B cell (primary cell): ENCODE results near the gene NUCB1. TPM values are rescaled to one million over a fixed set of nuclear protein-coding genes. Genes with fewer than 3 reads are reported as not detected.
A peak's percentile ranks its signal among the peaks of the same experiment; 100 is the strongest.

Experiments
- ATAC-seq: fragments of 200-7000 bp; cut with Tn5 transposase; one replicate; pipeline ENCODE4 v1.10.0; 2021; ENCODE audit warnings: low read depth, mild to moderate bottlenecking, moderate number of reproducible peaks, moderate library complexity
- CTCF ChIA-PET: fragments of 350-600 bp; sonication (Branson Sonifier 250); formaldehyde crosslinking; loops from one replicate; lab custom pipeline; 2021; ENCODE audit warnings: antibody characterized with exemption, inconsistent platforms; lab: Charles Lee
- POLR2A ChIA-PET: fragments of 350-600 bp; sonication (Branson Sonifier 250); formaldehyde crosslinking; loops from one replicate; lab custom pipeline; 2021; ENCODE audit warnings: antibody characterized with exemption; lab: Charles Lee
- DNase-seq: peaks from one replicate; pipeline ENCODE4 v3.0.0; 2013
- H2AFZ ChIP-seq: 2 replicates; pipeline ENCODE4 v1.6.1; 2012; ENCODE audit warnings: mild to moderate bottlenecking, low read depth, low read length; ENCODE audit not compliant: insufficient read depth, poor library complexity, severe bottlenecking
- H3K27ac ChIP-seq, 2 donors: 1 replicate in 1 of 2; 2 replicates in 1 of 2; pipeline ENCODE4 v1.5.1; 2012 to 2013; ENCODE audit warnings: low read length in 2 of 2, mild to moderate bottlenecking in 2 of 2, moderate library complexity in 1 of 2
- H3K27me3 ChIP-seq, 4 experiments: fragments of 200-600 bp in 1 of 4; sonication (generic) in 1 of 4; replicated peaks in 1 of 4; 1 replicate in 2 of 4; 2 replicates in 2 of 4; pipeline versions ENCODE4 v1.6.1 to v1.7.0; 2013 to 2016; ENCODE audit warnings: low read length in 3 of 4, mild to moderate bottlenecking in 2 of 4, mixed read lengths in 1 of 4, moderate library complexity in 1 of 4; ENCODE audit not compliant: insufficient read depth in 4 of 4, control insufficient read depth in 3 of 4; ENCODE audit errors: control extremely low read depth in 1 of 4
- H3K36me3 ChIP-seq, 2 experiments: replicated peaks in 1 of 2; 1 replicate in 1 of 2; 2 replicates in 1 of 2; pipeline versions ENCODE4 v1.6.1 to v1.7.1; 2013; ENCODE audit warnings: low read length in 1 of 2; ENCODE audit not compliant: insufficient read depth in 2 of 2, control insufficient read depth in 1 of 2; ENCODE audit errors: control extremely low read depth in 1 of 2, extremely low read depth in 1 of 2
- H3K4me1 ChIP-seq, 2 donors: fragments of 200-600 bp in 1 of 2; sonication (generic) in 1 of 2; 1 replicate in 1 of 2; 2 replicates in 1 of 2; pipeline versions ENCODE4 v1.5.1 to v1.6.1; 2013 to 2017; ENCODE audit warnings: low read length in 2 of 2; ENCODE audit not compliant: control insufficient read depth in 2 of 2, insufficient read depth in 2 of 2
- H3K4me2 ChIP-seq: replicated peaks from 2 replicates; pipeline ENCODE3; 2012; ENCODE audit warnings: mild to moderate bottlenecking, low read depth, low read length; ENCODE audit not compliant: poor library complexity, severe bottlenecking
- H3K4me3 ChIP-seq, 5 experiments: fragments of 200-600 bp in 1 of 5; sonication (generic) in 1 of 5; 1 replicate in 3 of 5; 2 replicates in 2 of 5; pipeline versions ENCODE4 v1.5.1 to v1.7.0; 2011 to 2016; ENCODE audit warnings: low read length in 4 of 5, mild to moderate bottlenecking in 4 of 5, low read depth in 2 of 5, control low read depth in 1 of 5, moderate library complexity in 1 of 5; ENCODE audit not compliant: insufficient read depth in 1 of 5; ENCODE audit errors: control extremely low read depth in 1 of 5, extremely low read depth in 1 of 5
- H3K79me2 ChIP-seq: fragments of 200-600 bp; sonication (generic); one replicate; pipeline ENCODE4 v1.6.0; 2016; ENCODE audit warnings: low read length; ENCODE audit not compliant: control insufficient read depth, insufficient read depth
- H3K9ac ChIP-seq: fragments of 200-600 bp; sonication (generic); 2 replicates; pipeline ENCODE4 v1.6.1; 2017; ENCODE audit warnings: mild to moderate bottlenecking, low read length, moderate library complexity
- H3K9me3 ChIP-seq, 3 donors: one replicate each; pipeline versions ENCODE4 v1.6.1 to v1.7.1; 2013; ENCODE audit warnings: low read length in 2 of 3; ENCODE audit not compliant: control insufficient read depth in 2 of 3, insufficient read depth in 1 of 3; ENCODE audit errors: control extremely low read depth in 1 of 3
- H4K20me1 ChIP-seq: 2 replicates; pipeline ENCODE4 v1.6.0; 2012; ENCODE audit warnings: mild to moderate bottlenecking, low read length; ENCODE audit not compliant: insufficient read depth, control insufficient read depth, poor library complexity, severe bottlenecking
- H3K27ac Mint-ChIP-seq: one replicate; pipeline ENCODE4 v1.8.0; 2021; ENCODE audit warnings: mixed read lengths
- H3K27me3 Mint-ChIP-seq: one replicate; pipeline ENCODE4 v1.8.0; 2021; ENCODE audit warnings: mixed read lengths
- H3K4me1 Mint-ChIP-seq: one replicate; pipeline ENCODE4 v1.8.0; 2021; ENCODE audit warnings: mixed read lengths
- H3K4me3 Mint-ChIP-seq: one replicate; pipeline ENCODE4 v1.8.0; 2021; ENCODE audit warnings: mixed read lengths
- H3K9me3 Mint-ChIP-seq: one replicate; pipeline ENCODE4 v1.8.0; 2022; ENCODE audit warnings: mixed read lengths; ENCODE audit not compliant: insufficient read depth
- CTCF ChIP-seq: fragments of 200-600 bp; IDR thresholded peaks from one replicate; pipeline ENCODE4 v1.8.0; 2022; ENCODE audit warnings: antibody characterized with exemption, mild to moderate bottlenecking
- EZH2 ChIP-seq: IDR thresholded peaks from 2 replicates; pipeline ENCODE4 v1.6.1; 2012; ENCODE audit warnings: borderline replicate concordance, low read depth, mild to moderate bottlenecking, moderate library complexity, low read length; ENCODE audit not compliant: insufficient read depth, poor library complexity, severe bottlenecking
- WGBS: methylation state at CpG from one replicate; pipeline ENCODE4 v1.1.5; 2013; ENCODE audit warnings: missing lambda C conversion rate; ENCODE audit not compliant: insufficient coverage; 5-methylcytosine and 5-hydroxymethylcytosine counted together
- intact Hi-C: fragments of 100-400 bp; cut with micrococcal nuclease; formaldehyde crosslinking; loops from one replicate; pipeline ENCODE4 v1.10.0; 2022
- polyA plus RNA-seq: library from polyadenylated mRNA; depleted of rRNA; stranded (reverse); fragments of >200 nt; gene quantifications from 2 replicates; pipeline ENCODE4 v1.2.3, GENCODE V29; 2012
- total RNA-seq, 2 donors: library from RNA; stranded (reverse); fragments of 120-200 nt in 1 of 2; gene quantifications; 1 replicate in 1 of 2; 2 replicates in 1 of 2; pipeline versions ENCODE4 v1.2.3 to v1.2.4, GENCODE V29; 2013 to 2022

NUCB1 gene
- total and polyA plus RNA-seq, 2 donors (not counting 1 experiment from before 2014, with no cell fraction given), result 118 to 134 TPM

GRCh38 chr19:48961051-48961649 lies 61.0 kb downstream of the NUCB1 start:
- no peak overlapping the region for H3K9ac ChIP-seq
- H3K36me3 ChIP-seq, result peaks cover 1 to 7% of the 10 kb centered on the region in 2 experiments
- Mint-ChIP-seq H3K4me3 (no peak overlapping the region), H3K27me3 (no peaks in the 10 kb centered on the region), H3K27ac (no peak overlapping the region), H3K4me1 (peaks cover 52% of the 10 kb centered on the region), H3K9me3 (no peaks in the 10 kb centered on the region)
- no peak for DNase-seq
- 95% methylated on average over 17 of the region's 19 CpGs for WGBS
- H3K27me3 ChIP-seq, result no peaks in the 10 kb centered on the region
- TF ChIP-seq EZH2 (no peak), CTCF (no peak)
- CTCF ChIA-PET, result interaction anchor here (1.5 to 2.4 kb wide), 3 partner anchors 9 to 32 kb away, joined by 4 to 8 read pairs (median 8); partner anchors contain the start of genes GYS1 and RUVBL2
- no peak overlapping the region for H3K4me2 ChIP-seq
- H3K9me3 ChIP-seq, result no peaks in the 10 kb centered on the region
- peaks cover 8% of the 10 kb centered on the region for H4K20me1 ChIP-seq
- H2AFZ ChIP-seq, result no peak overlapping the region
- H3K79me2 ChIP-seq, result peaks cover 27% of the 10 kb centered on the region
- POLR2A ChIA-PET, result interaction anchor here (0.7 to 1.5 kb wide), 3 partner anchors 88 to 324 kb away, joined by 3 to 6 read pairs (median 4); partner anchors contain the start of gene DBP
- H3K27ac ChIP-seq, result peak overlapping the region in 1 of 2 donors; percentile 88
- peaks cover 31 to 37% of the 10 kb centered on the region in 2 donors for H3K4me1 ChIP-seq
- no peak overlapping the region for H3K4me3 ChIP-seq
- ATAC-seq, result no peak
- intact Hi-C loops, result no loop called here

- Mint-ChIP-seq H3K4me1 (peaks cover 54% of the 10 kb centered on the region), H3K9me3 (no peaks in the 10 kb centered on the region), H3K27ac (peak overlapping the region; percentile 93), H3K27me3 (no peaks in the 10 kb centered on the region), H3K4me3 (peak overlapping the region; percentile 64)
- peaks cover 36 to 42% of the 10 kb centered on the region in 2 donors for H3K4me1 ChIP-seq
- no peak overlapping the region for H3K4me3 ChIP-seq
- peaks cover 0 to 9% of the 10 kb centered on the region in 2 experiments for H3K36me3 ChIP-seq
- H3K9me3 ChIP-seq, result no peaks in the 10 kb centered on the region
- CTCF ChIA-PET, result interaction anchor here (1.5 kb wide), 2 partner anchors 9 to 32 kb away, joined by 4 to 8 read pairs; partner anchors contain the start of genes GYS1 and RUVBL2
- peaks cover 13% of the 10 kb centered on the region for H4K20me1 ChIP-seq
- WGBS, result 92% methylated on average over 11 of the region's 12 CpGs
- peak overlapping the region; percentile 50 for H3K9ac ChIP-seq
- H3K27ac ChIP-seq, result peak overlapping the region; percentile 85 to 88
- no peak overlapping the region for H2AFZ ChIP-seq
- TF ChIP-seq EZH2 (no peak), CTCF (no peak)
- ATAC-seq (no peak), DNase-seq (no peak)
- intact Hi-C loops, result no loop called here
- no peaks in the 10 kb centered on the region for H3K27me3 ChIP-seq
- H3K4me2 ChIP-seq, result peak overlapping the region; percentile 75
- POLR2A ChIA-PET, result interaction anchor here (0.7 to 1.5 kb wide), 5 partner anchors 10 to 324 kb away, joined by 3 to 6 read pairs (median 4); partner anchors contain the start of gene DBP
- H3K79me2 ChIP-seq, result peaks cover 30% of the 10 kb centered on the region
Observed at GRCh38 chr19:48961673-48962028, 61.5 kb downstream of the NUCB1 start.
